ENCODE measurements around the gene USP14. TPM values are rescaled to one million over a fixed set of nuclear protein-coding genes. Genes with fewer than 3 reads are reported as not detected.

Gene USP14
- total RNA-seq, 1 donor from 2014 or later = 60.1 TPM

DNA sequence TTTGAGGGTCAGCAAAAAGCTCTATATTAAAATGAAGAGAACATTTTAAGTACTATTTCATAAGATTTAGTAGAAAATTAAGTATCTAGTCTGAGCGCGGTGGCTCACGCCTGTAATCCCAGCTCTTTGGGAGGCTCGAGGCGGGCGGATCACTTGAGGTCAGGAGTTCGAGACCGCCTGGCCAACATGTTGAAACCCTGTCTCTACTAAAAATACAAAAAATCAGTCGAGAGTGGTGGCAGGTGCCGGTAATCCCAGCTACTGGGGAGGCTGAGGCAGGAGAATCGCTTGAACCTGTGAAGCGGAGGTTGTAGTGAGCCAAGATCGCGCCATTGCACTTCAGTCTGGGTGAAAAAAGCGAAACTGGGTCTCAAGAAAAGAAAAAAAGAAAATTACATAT, 1.6 kb downstream of the USP14 start:
- no peak for TF ChIP-seq CTCF (IDR thresholded peaks at IDR 0.05; ENCODE audit: unreplicated experiment)
- DNase-seq (ENCODE audit: low spot score) = no peak
- Mint-ChIP-seq H3K4me3 (ENCODE audit: unreplicated experiment) (peak overlapping the region; percentile 96), H3K4me1 (ENCODE audit: unreplicated experiment) (peaks cover 7% of the 10 kb centered on the region), H3K27me3 (ENCODE audit: unreplicated experiment) (peaks cover 2% of the 10 kb centered on the region), H3K36me3 (ENCODE audit: low read depth, unreplicated experiment) (peaks cover 7% of the 10 kb centered on the region), H3K27ac (ENCODE audit: unreplicated experiment) (no peak overlapping the region), H3K9me3 (ENCODE audit: unreplicated experiment) (no peaks in the 10 kb centered on the region)

DNA sequence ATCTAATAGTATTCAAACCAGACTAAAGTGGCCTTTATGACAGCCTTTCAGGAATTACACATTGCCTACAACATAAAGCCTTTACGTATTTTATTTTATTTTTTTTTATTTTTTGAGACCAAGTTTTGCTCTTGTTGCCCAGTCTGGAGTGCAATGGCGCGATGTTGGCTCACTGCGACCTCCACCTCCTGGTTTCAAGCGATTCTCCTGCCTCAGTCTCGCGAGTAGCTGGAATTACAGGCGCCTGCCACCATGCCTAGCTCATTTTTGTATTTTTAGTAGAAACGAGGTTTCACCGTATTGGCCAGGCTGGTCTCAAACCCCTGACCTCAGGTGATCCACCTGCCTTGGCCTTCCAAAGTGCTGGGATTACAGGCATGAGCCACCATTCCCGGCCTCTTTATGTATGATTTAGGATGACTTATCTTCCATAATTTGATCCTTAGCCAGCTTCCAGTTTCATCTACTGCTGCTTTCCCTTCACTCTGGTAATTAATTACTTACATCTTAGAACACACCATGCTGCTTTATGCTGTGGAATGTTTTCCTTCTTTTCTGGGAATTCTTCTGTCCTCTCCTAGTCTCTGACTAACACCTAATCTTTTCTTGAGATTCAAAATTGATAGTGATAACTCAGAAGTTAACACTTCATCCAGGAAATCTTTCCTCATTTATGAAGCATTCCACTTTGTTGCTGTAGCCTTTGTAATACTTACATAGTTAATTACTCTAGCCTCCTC, 2.6 kb downstream of the USP14 start:
- Mint-ChIP-seq H3K36me3 (ENCODE audit: low read depth, unreplicated experiment) (peaks cover 11% of the 10 kb centered on the region), H3K4me1 (ENCODE audit: unreplicated experiment) (peaks cover 7% of the 10 kb centered on the region), H3K27ac (ENCODE audit: unreplicated experiment) (no peak overlapping the region), H3K27me3 (ENCODE audit: unreplicated experiment) (peaks cover 2% of the 10 kb centered on the region), H3K4me3 (ENCODE audit: unreplicated experiment) (no peak overlapping the region), H3K9me3 (ENCODE audit: unreplicated experiment) (no peaks in the 10 kb centered on the region)
- no peak for TF ChIP-seq CTCF (IDR thresholded peaks at IDR 0.05; ENCODE audit: unreplicated experiment)
- no peak for DNase-seq (ENCODE audit: low spot score)

- no peak for DNase-seq (ENCODE audit: low spot score)
- H3K4me3 Mint-ChIP-seq (ENCODE audit: unreplicated experiment) = no peak overlapping the region
- no peaks in the 10 kb centered on the region for H3K9me3 Mint-ChIP-seq (ENCODE audit: unreplicated experiment)
- no peak for TF ChIP-seq CTCF (IDR thresholded peaks at IDR 0.05; ENCODE audit: unreplicated experiment)
- peaks cover 2% of the 10 kb centered on the region for H3K27me3 Mint-ChIP-seq (ENCODE audit: unreplicated experiment)
- no peak overlapping the region for H3K27ac Mint-ChIP-seq (ENCODE audit: unreplicated experiment)
- H3K36me3 Mint-ChIP-seq (ENCODE audit: low read depth, unreplicated experiment) = peaks cover 29% of the 10 kb centered on the region
- H3K4me1 Mint-ChIP-seq (ENCODE audit: unreplicated experiment) = no peaks in the 10 kb centered on the region
These were observed 14.0 kb downstream of the USP14 start for GRCh38 chr18:172361-172760.

GRCh38 chr18:179499-179898, 21.1 kb downstream of the USP14 start:
- no peaks in the 10 kb centered on the region for H3K9me3 Mint-ChIP-seq (ENCODE audit: unreplicated experiment)
- no peaks in the 10 kb centered on the region for H3K36me3 Mint-ChIP-seq (ENCODE audit: low read depth, unreplicated experiment)
- no peak for TF ChIP-seq CTCF (IDR thresholded peaks at IDR 0.05; ENCODE audit: unreplicated experiment)
- no peaks in the 10 kb centered on the region for H3K27me3 Mint-ChIP-seq (ENCODE audit: unreplicated experiment)
- no peak for DNase-seq (ENCODE audit: low spot score)
- no peaks in the 10 kb centered on the region for H3K4me1 Mint-ChIP-seq (ENCODE audit: unreplicated experiment)
- H3K4me3 Mint-ChIP-seq (ENCODE audit: unreplicated experiment) = no peak overlapping the region
- no peak overlapping the region for H3K27ac Mint-ChIP-seq (ENCODE audit: unreplicated experiment)

- no peak overlapping the region for H3K4me3 Mint-ChIP-seq (ENCODE audit: unreplicated experiment)
- no peaks in the 10 kb centered on the region for H3K9me3 Mint-ChIP-seq (ENCODE audit: unreplicated experiment)
- no peaks in the 10 kb centered on the region for H3K27me3 Mint-ChIP-seq (ENCODE audit: unreplicated experiment)
- no peak for TF ChIP-seq CTCF (IDR thresholded peaks at IDR 0.05; ENCODE audit: unreplicated experiment)
- no peak overlapping the region for H3K27ac Mint-ChIP-seq (ENCODE audit: unreplicated experiment)
- no peak for DNase-seq (ENCODE audit: low spot score)
- H3K4me1 Mint-ChIP-seq (ENCODE audit: unreplicated experiment) = no peaks in the 10 kb centered on the region
- no peaks in the 10 kb centered on the region for H3K36me3 Mint-ChIP-seq (ENCODE audit: low read depth, unreplicated experiment)
These were observed 23.4 kb downstream of the USP14 start for GRCh38 chr18:181711-182110.
